Fibroblast of villous mesenchyme (primary cell): ENCODE results near the gene CYP26B1. TPM values are rescaled to one million over a fixed set of nuclear protein-coding genes. Genes with fewer than 3 reads are reported as not detected.

Experiments used
- DNase-seq: peaks from one replicate; pipeline ENCODE4 v3.0.0-alpha.2; 2010; ENCODE audit warnings: low read depth
- H3K4me3 ChIP-seq: 2 replicates; pipeline ENCODE4 v1.5.1; 2011; ENCODE audit warnings: low read depth, mild to moderate bottlenecking, low read length
- total RNA-seq: library from RNA; depleted of rRNA; stranded (reverse); fragments of >200 nt; gene quantifications from 2 replicates; pipeline ENCODE4 v1.2.3, GENCODE V29; 2012
- TF ChIP-seq, protein P1 (sequence below): IDR thresholded peaks from 2 replicates; pipeline ENCODE4 v1.5.1; 2012; ENCODE audit warnings: low read depth, mild to moderate bottlenecking, low read length; ENCODE audit not compliant: insufficient read depth

CYP26B1 gene
- total RNA-seq, 1 donor: 0.43 TPM

DNA sequence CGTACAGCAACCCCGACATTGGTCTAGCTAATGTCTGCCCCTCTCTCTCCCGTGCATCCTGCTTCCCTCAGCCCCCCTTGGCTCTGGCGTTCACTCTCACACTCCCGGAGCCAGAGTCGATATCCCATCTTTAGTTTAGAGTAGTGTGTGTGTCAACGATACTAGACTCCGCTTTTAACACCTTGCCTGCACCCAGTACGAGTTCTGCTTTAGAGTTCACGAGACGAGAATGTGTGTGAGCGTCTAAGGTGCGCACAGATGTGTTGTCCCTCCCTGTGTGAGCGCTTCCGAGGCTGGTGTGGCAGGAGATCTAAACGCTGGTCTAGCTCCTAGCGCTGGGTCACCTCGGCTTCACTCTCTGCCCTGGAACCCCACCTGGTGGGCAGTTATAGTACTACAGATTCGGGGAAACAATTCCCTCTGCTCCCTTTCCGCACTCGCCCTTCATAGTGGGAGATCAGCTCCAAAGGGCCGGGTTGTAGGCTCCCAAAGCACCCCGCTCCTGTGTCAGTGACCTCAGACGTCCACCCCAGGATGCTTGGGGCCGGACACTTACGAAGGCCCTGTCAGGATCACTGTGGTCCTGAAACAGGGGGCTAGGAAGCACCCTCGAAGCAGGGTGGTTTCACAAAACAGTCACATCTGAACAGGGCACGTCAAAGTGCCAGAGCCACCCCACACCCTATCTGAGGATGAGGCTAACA, 2.6 kb upstream of the CYP26B1 start:
- H3K4me3 ChIP-seq: no peak overlapping the region
- TF ChIP-seq, protein P1, sequence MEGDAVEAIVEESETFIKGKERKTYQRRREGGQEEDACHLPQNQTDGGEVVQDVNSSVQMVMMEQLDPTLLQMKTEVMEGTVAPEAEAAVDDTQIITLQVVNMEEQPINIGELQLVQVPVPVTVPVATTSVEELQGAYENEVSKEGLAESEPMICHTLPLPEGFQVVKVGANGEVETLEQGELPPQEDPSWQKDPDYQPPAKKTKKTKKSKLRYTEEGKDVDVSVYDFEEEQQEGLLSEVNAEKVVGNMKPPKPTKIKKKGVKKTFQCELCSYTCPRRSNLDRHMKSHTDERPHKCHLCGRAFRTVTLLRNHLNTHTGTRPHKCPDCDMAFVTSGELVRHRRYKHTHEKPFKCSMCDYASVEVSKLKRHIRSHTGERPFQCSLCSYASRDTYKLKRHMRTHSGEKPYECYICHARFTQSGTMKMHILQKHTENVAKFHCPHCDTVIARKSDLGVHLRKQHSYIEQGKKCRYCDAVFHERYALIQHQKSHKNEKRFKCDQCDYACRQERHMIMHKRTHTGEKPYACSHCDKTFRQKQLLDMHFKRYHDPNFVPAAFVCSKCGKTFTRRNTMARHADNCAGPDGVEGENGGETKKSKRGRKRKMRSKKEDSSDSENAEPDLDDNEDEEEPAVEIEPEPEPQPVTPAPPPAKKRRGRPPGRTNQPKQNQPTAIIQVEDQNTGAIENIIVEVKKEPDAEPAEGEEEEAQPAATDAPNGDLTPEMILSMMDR: peak; percentile 89
- DNase-seq: peak; percentile 70

DNA sequence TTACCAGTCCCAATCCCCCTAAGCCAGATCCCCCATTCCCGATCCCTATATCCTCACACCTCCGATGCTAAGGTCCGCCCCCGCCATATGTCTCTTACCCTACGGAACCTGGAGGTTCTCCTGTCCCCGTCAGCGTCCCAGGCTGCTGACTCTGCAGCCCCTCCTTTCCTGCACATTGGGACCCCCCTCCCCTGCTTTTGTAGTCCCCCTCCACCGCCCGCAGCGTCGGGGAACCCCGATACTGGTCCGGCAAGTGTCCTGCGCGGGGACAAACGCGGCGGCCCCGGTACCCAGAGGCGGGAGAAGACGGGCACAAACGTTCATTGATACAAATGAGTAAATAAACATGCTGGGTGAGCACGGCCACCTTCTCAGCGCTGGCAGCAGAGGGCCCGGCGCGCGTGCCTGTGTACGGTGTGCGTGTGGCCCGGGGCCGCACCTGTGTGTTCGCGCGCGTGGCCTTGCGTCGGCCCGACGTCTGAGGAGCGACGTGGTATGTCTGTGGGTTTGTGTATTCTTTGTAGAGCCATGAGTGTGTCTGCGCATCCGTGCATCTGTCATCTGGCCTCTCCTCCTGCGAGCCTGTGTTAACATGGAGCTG, 2.0 kb upstream of the CYP26B1 start:
- TF ChIP-seq, protein P1: no peak
- DNase-seq: no peak
- peak overlapping the region; percentile 49 for H3K4me3 ChIP-seq

DNA sequence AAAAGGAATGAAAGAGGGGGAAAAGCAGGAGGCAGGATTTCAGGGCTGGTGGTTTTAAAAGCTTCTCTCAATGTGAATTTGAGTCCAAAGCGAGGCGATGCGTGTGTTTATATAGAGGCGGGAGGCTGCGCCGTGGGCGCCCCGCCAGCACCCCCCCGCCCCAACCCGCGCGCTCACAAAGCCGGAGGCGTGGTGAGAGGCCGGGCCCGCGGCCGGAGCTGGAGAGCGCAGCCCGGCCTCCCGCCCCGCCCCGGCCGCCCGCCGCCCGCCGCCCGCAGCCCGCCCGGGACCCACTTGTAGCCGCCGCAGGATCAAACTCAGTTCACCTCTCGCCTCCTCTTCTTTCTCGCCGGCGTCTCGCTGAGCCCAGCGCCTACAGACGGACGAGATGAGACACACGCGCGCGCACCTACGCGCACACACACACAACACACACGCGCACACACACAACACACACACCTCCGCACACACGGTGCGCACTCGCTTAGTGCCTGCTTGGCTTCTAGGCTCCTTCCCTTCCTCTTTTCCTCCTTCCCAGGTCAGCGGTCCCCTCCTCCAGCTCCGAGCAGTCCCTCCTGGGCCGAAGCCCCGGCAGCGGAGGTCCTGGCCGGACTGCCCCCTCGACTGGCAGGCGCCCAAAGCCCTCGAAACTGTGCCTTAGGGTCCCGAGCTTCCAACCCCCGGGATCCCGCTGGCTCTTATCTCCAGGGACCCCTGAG, 1.3 kb upstream of the CYP26B1 start:
- peak; percentile 17 for DNase-seq
- TF ChIP-seq, protein P1: no peak
- H3K4me3 ChIP-seq: peak overlapping the region; percentile 61

DNA sequence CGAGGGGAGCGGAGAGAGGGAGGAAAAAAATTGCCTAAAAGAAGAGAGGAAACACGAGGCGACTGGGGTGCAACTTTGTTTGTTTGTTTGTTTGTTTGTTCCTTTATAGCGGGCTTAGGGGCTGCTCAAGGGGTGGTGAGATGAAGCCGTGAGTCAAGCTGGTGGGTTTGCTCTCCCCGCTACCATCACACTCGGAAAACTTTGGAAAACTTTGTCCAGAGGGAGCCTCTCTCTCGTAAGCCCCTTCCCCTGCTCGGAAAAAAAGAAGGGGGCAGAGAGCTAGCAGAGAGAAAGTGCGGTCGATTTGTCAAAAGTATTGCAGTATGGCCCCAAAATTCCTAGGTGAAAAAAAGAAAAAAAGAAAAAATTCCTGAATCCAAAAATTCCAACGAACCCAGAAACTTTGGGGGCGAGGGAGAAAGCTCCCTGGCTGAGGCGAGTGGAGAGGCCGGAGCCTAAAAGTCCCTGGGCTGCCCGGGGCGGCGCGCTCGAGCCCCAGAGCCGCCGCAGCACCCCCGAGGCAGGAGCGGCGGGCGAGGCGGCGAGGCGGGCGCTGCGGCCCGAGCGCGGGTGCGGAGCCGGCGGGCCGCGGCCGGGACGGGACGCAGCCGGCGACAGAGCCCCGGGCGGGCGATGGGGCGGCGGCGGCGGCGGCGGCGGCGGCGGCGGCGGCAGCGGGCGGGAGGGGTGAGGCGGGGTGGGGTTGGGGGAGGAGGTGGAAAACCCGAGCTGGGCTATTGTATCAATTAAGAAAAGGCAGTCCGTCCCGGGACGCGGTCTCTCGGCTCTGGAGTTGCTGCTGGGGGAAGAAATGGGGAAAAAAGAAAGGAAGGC, 558 bp upstream of the CYP26B1 start:
- H3K4me3 ChIP-seq: peak overlapping the region; percentile 61
- DNase-seq: no peak
- TF ChIP-seq, protein P1: no peak

DNA sequence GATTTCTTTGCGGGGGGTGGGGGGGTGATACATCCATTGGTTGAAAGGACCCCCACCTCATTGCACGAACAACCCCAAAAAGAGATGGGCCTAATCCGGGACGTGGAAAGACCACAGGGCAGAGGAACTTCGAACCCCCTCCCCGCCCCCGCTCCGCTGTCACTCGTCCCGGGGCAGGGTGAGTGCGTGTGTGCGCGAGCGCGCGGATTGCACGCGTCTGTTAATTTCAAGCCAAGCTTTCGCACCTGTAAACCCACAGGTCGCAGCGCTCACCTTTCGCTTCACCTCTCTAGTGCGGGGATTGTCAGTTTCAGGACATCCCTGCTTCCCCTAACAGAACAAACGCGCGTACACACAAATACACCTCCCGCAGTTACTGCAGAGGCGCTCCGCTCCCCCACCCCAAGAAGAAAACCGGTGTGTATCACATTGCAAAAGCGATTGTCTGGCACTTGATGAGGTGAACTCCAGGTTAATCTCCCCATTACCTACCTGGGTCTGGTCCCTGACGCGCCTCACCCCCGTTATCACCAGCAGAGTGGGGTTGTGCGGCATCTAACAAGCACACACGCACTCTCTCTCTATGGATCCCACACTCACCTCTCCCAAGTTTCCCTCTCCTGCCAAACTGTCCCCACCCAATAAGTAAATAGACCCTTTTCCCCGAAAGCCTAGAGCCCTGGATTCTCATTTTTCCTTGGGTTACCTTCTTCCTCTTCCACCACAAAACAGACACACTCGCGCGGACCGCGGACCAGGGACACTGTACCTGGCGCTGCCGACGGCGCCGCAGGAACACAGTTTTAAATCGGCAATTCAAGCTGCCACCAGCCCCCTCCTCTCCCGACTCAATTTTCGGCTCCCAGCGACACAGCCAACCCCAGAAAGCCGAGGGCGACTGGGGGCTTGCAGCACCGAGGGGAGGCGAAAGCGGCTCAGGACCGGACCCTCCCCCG, 1.0 kb downstream of the CYP26B1 start:
- DNase-seq: no peak

More for the DNA sequence above, 1.0 kb downstream of the CYP26B1 start:
- TF ChIP-seq, protein P1: no peak
- H3K4me3 ChIP-seq: peak overlapping the region; percentile 34
